H9 (cell line): ENCODE data around the gene NUP85. TPM values are rescaled to one million over a fixed set of nuclear protein-coding genes. Genes with fewer than 3 reads are reported as not detected.

Experiments
- DNase-seq: peaks from one replicate; pipeline ENCODE4 v3.0.0-alpha.2; 2017
- H2AFZ ChIP-seq: one replicate; pipeline ENCODE4 v1.6.1; 2013; ENCODE audit warnings: mild to moderate bottlenecking, low read length, control low read depth, moderate library complexity
- H2AK5ac ChIP-seq: 2 replicates; pipeline ENCODE4 v1.6.1; 2013; ENCODE audit warnings: low read length, control low read depth, mixed read lengths; ENCODE audit not compliant: insufficient read length
- H2BK120ac ChIP-seq: one replicate; pipeline ENCODE4 v1.6.1; 2013; ENCODE audit warnings: low read depth, mild to moderate bottlenecking, low read length, control low read depth, inconsistent platforms; ENCODE audit not compliant: poor library complexity, severe bottlenecking
- H2BK12ac ChIP-seq: 2 replicates; pipeline ENCODE4 v1.6.1; 2013; ENCODE audit warnings: low read length, control low read depth, mixed read lengths, low read depth; ENCODE audit not compliant: insufficient read length
- H2BK15ac ChIP-seq: 2 replicates; pipeline ENCODE4 v1.6.1; 2013; ENCODE audit warnings: low read depth, low read length, control low read depth
- H2BK20ac ChIP-seq: one replicate; pipeline ENCODE4 v1.6.1; 2013; ENCODE audit warnings: low read depth, mild to moderate bottlenecking, low read length, control low read depth, inconsistent platforms; ENCODE audit not compliant: poor library complexity, severe bottlenecking
- H2BK5ac ChIP-seq: 2 replicates; pipeline ENCODE4 v1.6.1; 2013; ENCODE audit warnings: low read length, control low read depth, mixed read lengths; ENCODE audit not compliant: insufficient read length
- H3K14ac ChIP-seq: 2 replicates; pipeline ENCODE4 v1.6.1; 2013; ENCODE audit warnings: low read length, control low read depth; ENCODE audit not compliant: insufficient read depth
- H3K18ac ChIP-seq: 2 replicates; pipeline ENCODE4 v1.6.1; 2013; ENCODE audit warnings: low read depth, mild to moderate bottlenecking, mixed read lengths, low read length, control low read depth; ENCODE audit not compliant: insufficient read length
- H3K23ac ChIP-seq: 2 replicates; pipeline ENCODE4 v1.6.1; 2013; ENCODE audit warnings: low read length, control low read depth, mixed read lengths, low read depth; ENCODE audit not compliant: insufficient read length
- H3K23me2 ChIP-seq: 2 replicates; pipeline ENCODE4 v1.6.1; 2013; ENCODE audit warnings: low read depth, mild to moderate bottlenecking, mixed read lengths, low read length, control low read depth; ENCODE audit not compliant: insufficient read length, poor library complexity, severe bottlenecking
- H3K27ac ChIP-seq: 2 replicates; pipeline ENCODE4 v1.5.1; 2013; ENCODE audit warnings: low read length, control low read depth, mixed read lengths, low read depth; ENCODE audit not compliant: insufficient read length
- H3K27me3 ChIP-seq: 2 replicates; pipeline ENCODE4 v1.6.1; 2013; ENCODE audit warnings: low read length, control low read depth, inconsistent platforms; ENCODE audit not compliant: insufficient read depth
- H3K4ac ChIP-seq: 2 replicates; pipeline ENCODE4 v1.6.1; 2013; ENCODE audit warnings: low read depth, mild to moderate bottlenecking, control low read depth, inconsistent platforms, low read length, moderate library complexity
- H3K4me1 ChIP-seq: 2 replicates; pipeline ENCODE4 v1.6.1; 2013; ENCODE audit warnings: low read length, control low read depth, inconsistent platforms; ENCODE audit not compliant: insufficient read depth
- H3K4me2 ChIP-seq: 2 replicates; pipeline ENCODE4 v1.6.1; 2013; ENCODE audit warnings: low read length, control low read depth, mixed read lengths; ENCODE audit not compliant: insufficient read length, insufficient read depth
- H3K56ac ChIP-seq: 2 replicates; pipeline ENCODE4 v1.6.1; 2013; ENCODE audit warnings: low read depth, mild to moderate bottlenecking, mixed read lengths, low read length, control low read depth; ENCODE audit not compliant: insufficient read length
- H3K79me1 ChIP-seq: 2 replicates; pipeline ENCODE4 v1.6.1; 2013; ENCODE audit warnings: low read depth, mild to moderate bottlenecking, moderate library complexity, low read length, control low read depth, inconsistent platforms; ENCODE audit not compliant: insufficient read depth, poor library complexity, severe bottlenecking
- H3K79me2 ChIP-seq: 2 replicates; pipeline ENCODE4 v1.6.1; 2013; ENCODE audit warnings: low read length, control low read depth, inconsistent platforms; ENCODE audit not compliant: insufficient read depth
- H3K9ac ChIP-seq: 2 replicates; pipeline ENCODE4 v1.6.1; 2013; ENCODE audit warnings: low read length, control low read depth, mixed read lengths; ENCODE audit not compliant: insufficient read length; ENCODE audit errors: extremely low read depth
- H3K9me3 ChIP-seq: one replicate; pipeline ENCODE4 v1.6.1; 2013; ENCODE audit warnings: low read depth, low read length, inconsistent platforms; ENCODE audit not compliant: control insufficient read depth
- H3T11ph ChIP-seq: one replicate; pipeline ENCODE4 v1.6.1; 2013; ENCODE audit warnings: mild to moderate bottlenecking, low read length, control low read depth, inconsistent platforms
- H4K20me1 ChIP-seq: one replicate; pipeline ENCODE4 v1.6.1; 2013; ENCODE audit not compliant: control insufficient read depth, insufficient read length, insufficient read depth
- H4K5ac ChIP-seq: 2 replicates; pipeline ENCODE4 v1.6.1; 2013; ENCODE audit warnings: low read depth, mild to moderate bottlenecking, mixed read lengths, low read length, control low read depth; ENCODE audit not compliant: insufficient read length
- H4K8ac ChIP-seq: replicated peaks from 2 replicates; pipeline ENCODE4 v1.6.1; 2013; ENCODE audit warnings: low read length, control low read depth, mixed read lengths, low read depth; ENCODE audit not compliant: insufficient read length
- H4K91ac ChIP-seq: 2 replicates; pipeline ENCODE4 v1.6.1; 2013; ENCODE audit warnings: low read depth, mild to moderate bottlenecking, moderate library complexity, mixed read lengths, low read length, control low read depth; ENCODE audit not compliant: insufficient read length
- H3K27ac Mint-ChIP-seq, 3 experiments: 2 replicates in 2 of 3; 3 replicates in 1 of 3; pipeline ENCODE4 v1.8.0; 2020 to 2021; ENCODE audit warnings: mixed read lengths in 3 of 3, mild to moderate bottlenecking in 1 of 3, moderate library complexity in 1 of 3
- H3K27me3 Mint-ChIP-seq: 2 replicates; pipeline ENCODE4 v1.8.0; 2021; ENCODE audit warnings: low read depth, mild to moderate bottlenecking, moderate library complexity, mixed read lengths
- H3K36me3 Mint-ChIP-seq, 3 experiments: 2 replicates in 2 of 3; 3 replicates in 1 of 3; pipeline ENCODE4 v1.8.0; 2020 to 2021; ENCODE audit warnings: low read depth in 3 of 3, mixed read lengths in 3 of 3; ENCODE audit not compliant: insufficient read depth in 1 of 3
- H3K4me1 Mint-ChIP-seq, 2 experiments: 2 replicates each; pipeline ENCODE4 v1.8.0; 2020; ENCODE audit warnings: mixed read lengths in 2 of 2
- H3K4me3 Mint-ChIP-seq, 2 experiments: 2 replicates in 1 of 2; 3 replicates in 1 of 2; pipeline ENCODE4 v1.8.0; 2020 to 2021; ENCODE audit warnings: mild to moderate bottlenecking in 2 of 2, mixed read lengths in 2 of 2, moderate library complexity in 1 of 2
- H3K9me3 Mint-ChIP-seq, 2 experiments: 2 replicates in 1 of 2; 3 replicates in 1 of 2; pipeline ENCODE4 v1.8.0; 2020; ENCODE audit warnings: mild to moderate bottlenecking in 2 of 2, mixed read lengths in 2 of 2, moderate library complexity in 1 of 2
- CTCF ChIP-seq: fragments of 200-600 bp; sonication (generic); conservative IDR thresholded peaks from 3 replicates; pipeline ENCODE4 v1.8.0; 2021; ENCODE audit warnings: antibody characterized with exemption, mild to moderate bottlenecking
- WGBS: extraction: QIAGEN DNeasy Blood & Tissue Kit; methylation state at CpG from one replicate; pipeline ENCODE4 v1.1.7; 2013; ENCODE audit warnings: missing lambda C conversion rate, low lambda C conversion rate, mixed read lengths; ENCODE audit not compliant: insufficient read length; ENCODE audit errors: extremely low coverage; 5-methylcytosine and 5-hydroxymethylcytosine counted together
- total RNA-seq: library from RNA; stranded (reverse); gene quantifications from 2 replicates; pipeline ENCODE4 v1.2.1, GENCODE V29; 2021

The NUP85 gene
- total RNA-seq, 1 experiment from 2014 or later = 145 TPM

DNA sequence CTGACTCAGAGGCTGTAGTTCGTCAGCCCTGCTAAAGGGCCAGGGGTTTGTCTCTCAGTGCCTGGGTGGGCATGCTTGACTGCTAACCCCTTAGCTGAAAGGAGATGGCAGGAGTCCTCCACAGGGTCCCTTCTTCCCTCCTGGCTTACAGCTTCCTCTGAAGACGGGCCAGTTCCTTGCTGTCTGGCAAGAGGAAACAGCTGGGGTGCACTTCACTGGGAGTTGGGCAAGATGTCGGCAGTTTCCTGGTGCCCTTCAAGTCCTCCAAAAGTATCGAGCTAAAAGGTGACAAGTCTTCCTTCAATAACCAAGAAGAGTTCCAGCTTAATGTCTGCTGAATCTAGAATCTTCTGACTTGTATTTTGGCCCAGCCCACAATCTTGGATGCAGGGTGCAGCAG is 23.4 kb downstream of the NUP85 start:
- H3K27me3 ChIP-seq = no peaks in the 10 kb centered on the region
- H3K79me2 ChIP-seq = no peaks in the 10 kb centered on the region
- H3K4me1 Mint-ChIP-seq = no peaks in the 10 kb centered on the region
- H3K4me1 ChIP-seq = no peaks in the 10 kb centered on the region
- no CpG with 5 or more reads among the region's 4 CpGs for WGBS
- no peak overlapping the region for H3K27ac Mint-ChIP-seq
- no peak overlapping the region for H3K23ac ChIP-seq
- H3K9ac ChIP-seq = no peak overlapping the region
- H3K4me2 ChIP-seq = no peak overlapping the region
- DNase-seq = no peak
- H3K18ac ChIP-seq = no peak overlapping the region
- H2BK12ac ChIP-seq = no peak overlapping the region
- peaks cover 43 to 91% (median 85%) of the 10 kb centered on the region in 3 experiments for H3K36me3 Mint-ChIP-seq
- no peaks in the 10 kb centered on the region for H3K79me1 ChIP-seq
- no peaks in the 10 kb centered on the region for H3K27me3 Mint-ChIP-seq
- no peak overlapping the region for H2BK120ac ChIP-seq
- H2AFZ ChIP-seq = no peak overlapping the region
- H3T11ph ChIP-seq = no peak overlapping the region
- no peaks in the 10 kb centered on the region for H3K23me2 ChIP-seq
- H3K9me3 Mint-ChIP-seq = no peaks in the 10 kb centered on the region
- H4K5ac ChIP-seq = no peak overlapping the region
- H2BK5ac ChIP-seq = no peak overlapping the region
- no peak overlapping the region for H3K4me3 Mint-ChIP-seq
- H3K27ac ChIP-seq = no peak overlapping the region
- no peak overlapping the region for H3K14ac ChIP-seq
- no peak for TF ChIP-seq CTCF
- no peak overlapping the region for H2BK15ac ChIP-seq
- H3K9me3 ChIP-seq = no peaks in the 10 kb centered on the region
- H4K8ac ChIP-seq = no peak overlapping the region
- H3K4ac ChIP-seq = no peak overlapping the region
- no peaks in the 10 kb centered on the region for H4K20me1 ChIP-seq
- H4K91ac ChIP-seq = no peak overlapping the region
- H2AK5ac ChIP-seq = no peak overlapping the region
- no peak overlapping the region for H2BK20ac ChIP-seq
- no peak overlapping the region for H3K56ac ChIP-seq
